ENCODE results near the gene SLC22A3. TPM values are rescaled to one million over a fixed set of nuclear protein-coding genes. Genes with fewer than 3 reads are reported as not detected.
"Not testable (repeated sequence)": the region's sequence is repeated elsewhere in the genome, so short reads cannot be mapped to it uniquely, and the experiment has no call there.

The SLC22A3 gene
- total RNA-seq, 2 experiments from 2014 or later: not detected

GRCh38 chr6:160438481-160438880 lies 90.3 kb downstream of the SLC22A3 start:
- Mint-ChIP-seq H3K4me3 (no peak overlapping the region), H3K27ac (no peak overlapping the region), H3K9me3 (no peaks in the 10 kb centered on the region), H3K36me3 (ENCODE audit: low read depth) (no peaks in the 10 kb centered on the region), H3K27me3 (peaks cover 42% of the 10 kb centered on the region), H3K4me1 (ENCODE audit: low read depth) (peaks cover 2% of the 10 kb centered on the region)
- POLR2A ChIA-PET: interaction anchor here (0.9 kb wide), 1 partner anchor 151 kb away, joined by 3 read pairs; no protein-coding TSS in a partner anchor
- intact Hi-C loops (cut with micrococcal nuclease): no loop called here
- TF ChIP-seq CTCF (IDR thresholded peaks at IDR 0.05): no peak
- CTCF ChIA-PET: interaction anchor here (0.6 kb wide), 1 partner anchor 9 kb away, joined by 4 read pairs; no protein-coding TSS in a partner anchor
- ATAC-seq (no peak), DNase-seq (no peak)

GRCh38 chr6:160439751-160440150 lies 91.6 kb downstream of the SLC22A3 start:
- no peak for TF ChIP-seq CTCF (IDR thresholded peaks at IDR 0.05)
- ChIA-PET POLR2A (no interaction called here), CTCF (interaction anchor here (1.3 kb wide), 1 partner anchor 16 kb away, joined by 4 read pairs; no protein-coding TSS in a partner anchor)
- peaks cover 38% of the 10 kb centered on the region for H3K27me3 Mint-ChIP-seq
- no peak for ATAC-seq
- no peak for DNase-seq
- no peaks in the 10 kb centered on the region for H3K36me3 Mint-ChIP-seq (ENCODE audit: low read depth)
- peaks cover 2% of the 10 kb centered on the region for H3K4me1 Mint-ChIP-seq (ENCODE audit: low read depth)
- intact Hi-C loops (cut with micrococcal nuclease): no loop called here
- no peak overlapping the region for H3K27ac Mint-ChIP-seq
- H3K4me3 Mint-ChIP-seq: no peak overlapping the region
- H3K9me3 Mint-ChIP-seq: no peaks in the 10 kb centered on the region

- POLR2A ChIA-PET: no interaction called here
- CTCF ChIA-PET: interaction anchor here (1.2 kb wide), 1 partner anchor 15 kb away, joined by 4 read pairs; no protein-coding TSS in a partner anchor
- Mint-ChIP-seq H3K27ac (no peak overlapping the region), H3K9me3 (no peaks in the 10 kb centered on the region), H3K4me1 (ENCODE audit: low read depth) (peaks cover 2% of the 10 kb centered on the region), H3K36me3 (ENCODE audit: low read depth) (no peaks in the 10 kb centered on the region), H3K4me3 (no peak overlapping the region), H3K27me3 (peaks cover 37% of the 10 kb centered on the region)
- no peak for DNase-seq
- intact Hi-C loops (cut with micrococcal nuclease): no loop called here
- TF ChIP-seq CTCF (IDR thresholded peaks at IDR 0.05): no peak
- no peak for ATAC-seq
Observed at GRCh38 chr6:160442151-160442550, 94.0 kb downstream of the SLC22A3 start.

GRCh38 chr6:160445130-160445529 lies 97.0 kb downstream of the SLC22A3 start:
- Mint-ChIP-seq H3K36me3 (ENCODE audit: low read depth) (no peaks in the 10 kb centered on the region), H3K27me3 (peaks cover 28% of the 10 kb centered on the region), H3K27ac (no peak overlapping the region), H3K4me3 (no peak overlapping the region), H3K9me3 (no peaks in the 10 kb centered on the region), H3K4me1 (ENCODE audit: low read depth) (peaks cover 2% of the 10 kb centered on the region)
- POLR2A ChIA-PET: no interaction called here
- DNase-seq: no peak
- ATAC-seq: no peak
- TF ChIP-seq CTCF (IDR thresholded peaks at IDR 0.05): no peak
- CTCF ChIA-PET: no interaction called here
- intact Hi-C loops (cut with micrococcal nuclease): loop anchor here (5.0 kb wide), 1 partner anchor 643 kb away; the partner anchor contains the start of gene PNLDC1

GRCh38 chr6:160447350-160447749 lies 99.2 kb downstream of the SLC22A3 start:
- CTCF ChIA-PET: interaction anchor here (0.6 kb wide), 1 partner anchor 8 kb away, joined by 4 read pairs; no protein-coding TSS in a partner anchor
- TF ChIP-seq CTCF (IDR thresholded peaks at IDR 0.05): no peak
- DNase-seq (no peak), ATAC-seq (no peak)
- Mint-ChIP-seq H3K36me3 (ENCODE audit: low read depth) (no peaks in the 10 kb centered on the region), H3K4me3 (no peak overlapping the region), H3K9me3 (no peaks in the 10 kb centered on the region), H3K27me3 (peaks cover 24% of the 10 kb centered on the region), H3K4me1 (ENCODE audit: low read depth) (peaks cover 2% of the 10 kb centered on the region), H3K27ac (no peak overlapping the region)
- POLR2A ChIA-PET: no interaction called here
- intact Hi-C loops (cut with micrococcal nuclease): loop anchor here (5.0 kb wide), 1 partner anchor 645 kb away; the partner anchor contains the start of gene PNLDC1

GRCh38 chr6:160449787-160450186 lies 101.6 kb downstream of the SLC22A3 start:
- H3K27ac Mint-ChIP-seq; ATAC-seq; POLR2A ChIA-PET; H3K4me3 Mint-ChIP-seq; H3K9me3 Mint-ChIP-seq; DNase-seq; CTCF ChIA-PET; H3K36me3 Mint-ChIP-seq (ENCODE audit: low read depth); H3K4me1 Mint-ChIP-seq (ENCODE audit: low read depth): not testable (repeated sequence)
- peaks cover 17% of the 10 kb centered on the region for H3K27me3 Mint-ChIP-seq
- intact Hi-C loops (cut with micrococcal nuclease): loop anchor here (5.0 to 10.0 kb wide), 2 partner anchors 585 to 647 kb away; partner anchors contain the start of gene PNLDC1

Data from activated CD8-positive, alpha-beta T cell treated with anti-CD3 and anti-CD28 coated beads for 36 hours (primary cell).